GM13977 (cell line): Measurements from ENCODE around the gene IGF2BP1.

Experiments used
- DNase-seq: peaks from one replicate; pipeline ENCODE4 v3.0.0; 2012; ENCODE audit warnings: low spot score
- CTCF ChIP-seq: IDR thresholded peaks from 2 replicates; pipeline ENCODE4 v1.5.1; 2012; ENCODE audit warnings: mild to moderate bottlenecking, control low read depth; ENCODE audit not compliant: insufficient read depth; ENCODE audit errors: extremely low read depth, missing control alignments
- in situ Hi-C: fragments of 300-500 bp; cut with MboI; formaldehyde crosslinking; loops from one replicate; pipeline ENCODE4 v1.12.0; 2022; ENCODE audit warnings: low sequenced_read_pairs, low pct_unique_long_range_greater_than_20kb, mixed read lengths, inconsistent platforms; ENCODE audit not compliant: unreplicated experiment

IGF2BP1 gene

GRCh38 chr17:49085565-49086315 is 88.6 kb downstream of the IGF2BP1 start:
- DNase-seq = no peak
- in situ Hi-C loops = no loop called here
- no peak for TF ChIP-seq CTCF

- in situ Hi-C loops = no loop called here
- no peak for DNase-seq
- no peak for TF ChIP-seq CTCF
Measured at GRCh38 chr17:49086316-49086605, 89.1 kb downstream of the IGF2BP1 start.

- TF ChIP-seq CTCF = no peak
- in situ Hi-C loops = no loop called here
Measured at GRCh38 chr17:49086649-49087048, 89.5 kb downstream of the IGF2BP1 start.

GRCh38 chr17:49089094-49089493 is 91.9 kb downstream of the IGF2BP1 start:
- DNase-seq = no peak
- TF ChIP-seq CTCF = no peak
- in situ Hi-C loops = no loop called here

More at GRCh38 chr17:49086649-49087048, 89.5 kb downstream of the IGF2BP1 start:
- no peak for DNase-seq

GRCh38 chr17:49090878-49091594 is 93.9 kb downstream of the IGF2BP1 start:
- TF ChIP-seq CTCF = no peak
- in situ Hi-C loops = no loop called here
- DNase-seq = no peak

- in situ Hi-C loops = no loop called here
- no peak for DNase-seq
- no peak for TF ChIP-seq CTCF
Measured at GRCh38 chr17:49093131-49093530, 95.9 kb downstream of the IGF2BP1 start.

GRCh38 chr17:49100601-49101000 is 103.4 kb downstream of the IGF2BP1 start:
- DNase-seq = no peak
- no peak for TF ChIP-seq CTCF
- in situ Hi-C loops = no loop called here
